HG02763 (cell line): ENCODE results near the gene KCNV2.
"Not testable (repeated sequence)": the region's sequence is repeated elsewhere in the genome, so short reads cannot be mapped to it uniquely, and the experiment has no call there.

Experiments used
- ATAC-seq: cut with Tn5 transposase; IDR thresholded peaks from one replicate; pipeline ENCODE4 v1.9.1; 2021; ENCODE audit warnings: mild to moderate bottlenecking, moderate library complexity; ENCODE audit not compliant: unreplicated experiment

Gene KCNV2

GRCh38 chr9:2717385-2717784 is at the start of gene KCNV2:
KCNV2 (plus strand) TSS chr9:2717510; CDS start chr9:2717740, 230 bp downstream.
- ATAC-seq, result no peak

- ATAC-seq, result no peak
Observed at GRCh38 chr9:2673161-2673560, 44.1 kb upstream of the KCNV2 start.

DNA sequence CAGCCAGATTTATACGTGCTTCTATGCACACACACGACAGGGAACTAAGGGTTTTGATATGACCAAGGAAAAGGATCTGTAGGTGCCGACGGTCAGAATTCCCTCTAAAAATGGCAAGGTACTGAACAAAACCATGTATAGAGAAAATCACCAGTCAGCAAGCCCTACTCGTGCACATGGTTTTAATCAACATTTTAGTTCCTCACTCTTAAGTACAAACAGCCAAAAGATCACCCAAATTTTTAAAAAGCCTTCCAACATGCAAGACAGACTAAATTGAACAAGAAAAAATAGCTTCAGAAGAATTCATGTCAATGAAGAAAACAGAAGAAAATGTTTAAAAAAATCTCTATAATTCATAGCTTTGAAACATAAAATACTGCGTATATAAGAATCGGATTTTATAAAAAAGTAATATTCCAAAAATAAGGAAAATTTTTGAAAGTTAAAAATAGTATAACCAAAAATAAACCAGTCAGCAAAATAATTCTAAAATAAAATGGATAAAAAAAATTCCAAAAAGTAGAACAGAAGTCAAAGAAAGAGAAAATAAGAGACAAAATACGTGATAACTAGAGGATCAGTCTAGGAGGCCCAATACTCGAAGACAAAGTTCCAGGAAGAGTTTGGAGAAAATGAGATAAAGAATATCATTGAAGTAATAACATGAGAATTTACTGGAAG is 43.0 kb upstream of the KCNV2 start:
- ATAC-seq, result no peak

DNA sequence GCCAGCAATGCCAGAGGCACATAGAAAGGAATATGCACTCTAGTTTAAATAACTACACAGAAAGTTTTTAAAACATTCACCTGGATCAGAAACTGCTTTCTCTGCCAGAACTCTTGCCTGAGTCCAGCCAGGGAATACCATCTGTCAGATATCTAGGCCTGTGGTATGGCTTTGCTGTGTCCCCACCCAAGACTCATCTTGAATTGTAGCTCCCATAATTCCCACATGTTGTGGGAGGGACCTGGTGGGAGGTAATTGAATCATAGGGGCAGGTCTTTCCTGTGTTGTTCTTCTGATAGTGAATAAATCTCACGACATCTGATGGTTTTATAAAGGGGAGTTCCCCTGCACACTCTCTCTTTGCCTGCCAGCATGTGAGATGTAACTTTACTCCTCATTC is 41.5 kb upstream of the KCNV2 start:
- no peak for ATAC-seq

DNA sequence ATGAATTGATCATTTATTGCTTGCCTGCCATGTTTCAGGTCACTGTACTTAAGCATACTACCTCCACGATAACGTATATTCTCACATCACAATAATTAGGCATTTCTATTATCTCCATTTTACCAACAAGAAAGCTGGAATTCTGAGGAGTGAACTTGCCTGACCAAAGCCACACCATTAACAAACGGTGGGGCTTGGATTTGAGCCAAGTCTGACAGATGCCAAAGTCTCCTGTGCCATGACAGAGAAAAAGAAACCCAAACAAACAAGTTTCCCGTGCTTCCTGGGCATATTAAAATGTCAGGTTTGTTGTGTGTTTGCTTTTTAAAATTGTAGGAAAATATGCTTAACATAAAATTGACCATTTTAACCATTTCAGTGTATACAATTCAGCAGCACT is 40.8 kb upstream of the KCNV2 start:
- no peak for ATAC-seq

DNA sequence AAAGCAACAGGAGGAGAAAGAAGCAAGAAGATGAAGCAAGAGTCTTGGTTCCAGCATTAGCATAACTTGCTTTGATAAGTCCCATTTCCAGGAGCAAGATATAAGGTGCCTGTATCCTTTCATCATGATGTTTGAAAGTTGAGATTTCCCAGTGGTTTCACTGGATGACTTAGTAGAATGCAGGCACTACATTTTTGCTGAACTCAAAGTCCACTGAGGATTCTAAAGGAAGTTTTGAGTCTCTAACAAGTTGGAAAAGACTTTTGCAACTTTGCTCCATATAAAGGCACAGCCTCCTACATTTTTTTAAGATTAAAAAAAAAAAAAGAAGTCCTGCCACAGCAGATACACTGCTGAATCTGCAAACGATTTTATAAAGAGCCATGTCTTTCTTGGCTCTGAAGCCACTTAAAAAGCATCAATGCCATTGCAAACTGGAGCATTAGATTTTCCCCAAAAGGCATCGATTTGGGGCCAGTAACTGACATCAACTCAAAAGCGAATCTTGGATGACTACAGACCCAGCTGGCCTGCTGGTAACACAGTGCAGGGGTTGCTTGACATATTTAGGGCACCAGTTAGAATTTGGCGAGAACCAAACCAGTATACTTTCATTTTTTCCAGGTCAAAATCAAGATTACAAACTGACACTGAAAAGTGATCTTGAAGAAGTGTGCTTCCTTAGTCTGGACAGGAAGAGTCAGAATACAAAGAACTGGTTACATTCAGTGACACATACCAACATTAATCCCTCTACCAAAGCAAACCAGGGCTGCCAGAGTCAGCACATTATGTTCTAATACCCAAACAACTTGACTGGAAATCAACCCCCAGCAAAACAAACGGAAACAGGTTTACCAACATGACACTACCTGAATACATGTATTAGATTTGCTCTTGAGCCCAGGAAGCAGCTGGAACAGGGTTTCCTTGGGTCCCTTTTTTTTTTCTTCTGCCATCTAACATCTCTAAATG is 39.1 kb upstream of the KCNV2 start:
- no peak for ATAC-seq

GRCh38 chr9:2679011-2679410 is 38.3 kb upstream of the KCNV2 start:
- ATAC-seq, result no peak

GRCh38 chr9:2681981-2682380 is 35.3 kb upstream of the KCNV2 start:
- ATAC-seq, result no peak

GRCh38 chr9:2686911-2687310 is 30.4 kb upstream of the KCNV2 start:
- no peak for ATAC-seq

- ATAC-seq, result no peak
Observed at GRCh38 chr9:2688636-2689035, 28.7 kb upstream of the KCNV2 start.

GRCh38 chr9:2691212-2691611 is 26.1 kb upstream of the KCNV2 start:
- ATAC-seq, result no peak

DNA sequence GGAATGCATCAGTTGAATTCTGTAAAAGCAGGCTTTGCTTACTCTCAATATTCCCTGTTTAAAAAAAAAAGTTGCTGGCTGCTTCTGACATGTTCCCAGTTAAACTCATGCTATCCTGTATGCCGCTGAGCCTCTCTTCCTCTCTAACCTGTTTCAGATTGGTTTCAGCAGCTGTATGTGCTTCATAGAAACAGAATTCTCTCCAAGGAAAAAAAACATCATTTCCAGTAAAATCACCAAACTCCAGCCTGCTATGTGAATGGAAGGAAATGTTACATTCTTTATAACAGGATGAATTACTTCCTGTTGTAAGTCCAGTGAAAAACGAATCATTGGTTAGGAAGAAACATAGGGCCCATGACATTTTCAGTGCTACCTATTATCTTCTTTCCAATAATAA is 25.7 kb upstream of the KCNV2 start:
- no peak for ATAC-seq

GRCh38 chr9:2693056-2693455 is 24.3 kb upstream of the KCNV2 start:
- no peak for ATAC-seq

DNA sequence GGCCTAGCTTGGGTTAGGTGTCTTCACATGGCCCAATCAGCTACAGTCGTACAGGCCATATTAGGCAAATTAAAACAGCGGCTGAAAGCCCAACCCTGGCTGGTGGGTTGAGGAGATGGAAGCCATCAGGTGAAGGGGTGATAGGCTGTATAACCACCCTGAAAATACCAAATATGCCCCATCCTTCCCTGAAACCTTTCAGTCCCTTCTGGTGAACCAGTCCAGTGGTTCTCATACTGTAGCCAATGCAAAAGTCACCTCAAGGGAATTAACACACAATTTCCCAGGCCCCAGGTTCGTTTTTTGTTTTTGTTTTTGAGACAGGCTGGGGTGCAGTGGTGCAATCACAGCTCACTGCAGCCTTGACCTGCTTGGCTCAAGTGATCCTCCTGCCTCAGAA is 19.8 kb upstream of the KCNV2 start:
- ATAC-seq, result peak; percentile 92

DNA sequence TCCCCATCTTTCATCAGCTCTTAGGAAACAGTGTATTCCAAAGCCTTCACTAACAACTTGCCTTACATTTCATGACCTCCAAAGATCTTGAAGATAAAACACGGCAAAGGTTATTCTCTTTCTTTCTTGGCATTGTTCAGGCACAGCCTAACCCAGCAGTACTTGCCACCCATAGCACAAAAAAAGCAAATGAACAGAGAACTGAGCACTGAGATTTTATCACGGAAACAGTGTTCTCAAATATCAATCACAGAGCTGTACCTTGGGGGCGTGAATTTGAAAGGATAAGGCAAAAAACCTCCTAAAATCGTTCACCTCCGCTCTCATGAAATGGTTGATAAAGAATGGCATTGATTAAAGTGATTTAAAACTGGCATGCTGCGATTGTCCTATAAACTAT is 16.9 kb upstream of the KCNV2 start:
- ATAC-seq, result no peak

GRCh38 chr9:2700909-2701550 is 16.3 kb upstream of the KCNV2 start:
- ATAC-seq, result no peak

GRCh38 chr9:2704504-2704903 is 12.8 kb upstream of the KCNV2 start:
- ATAC-seq, result no peak

DNA sequence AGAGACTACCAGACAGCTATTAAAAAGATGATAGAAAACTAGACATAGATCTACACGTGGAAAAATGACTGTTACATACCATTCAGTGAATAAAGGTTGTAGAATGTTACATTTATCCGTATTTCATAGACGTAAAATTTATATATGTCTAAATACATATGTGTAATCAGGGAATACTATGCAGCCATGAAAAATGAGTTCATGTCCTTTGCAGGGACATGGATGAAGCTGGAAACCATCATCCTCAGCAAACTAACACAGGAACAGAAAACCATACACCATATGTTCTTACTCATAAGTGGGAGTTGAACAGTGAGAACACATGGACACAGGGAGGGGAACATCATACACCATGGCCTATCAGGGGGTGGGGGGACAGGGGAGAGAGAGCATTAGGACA is 10.1 kb upstream of the KCNV2 start:
- not testable (repeated sequence) for ATAC-seq

GRCh38 chr9:2709645-2710101 is 7.6 kb upstream of the KCNV2 start:
- no peak for ATAC-seq

DNA sequence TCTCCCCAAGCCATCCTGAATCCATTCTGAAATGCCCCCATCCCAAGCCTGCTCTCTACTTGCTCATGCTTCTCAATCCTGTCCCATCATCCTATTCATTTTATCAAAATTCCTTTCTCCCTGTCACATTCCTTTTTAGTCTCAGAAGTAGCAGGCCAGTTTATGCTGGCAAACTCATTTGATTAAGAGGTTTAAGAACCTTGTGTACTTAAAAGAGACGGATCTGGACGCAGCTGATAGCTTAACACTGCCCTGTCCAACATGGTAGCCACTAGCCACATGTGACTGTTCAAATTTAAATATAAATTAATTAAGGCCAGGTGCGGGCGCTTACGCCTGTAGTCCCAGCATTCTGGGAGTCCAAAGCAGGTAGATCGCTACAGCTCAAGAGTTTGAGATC is 5.6 kb upstream of the KCNV2 start:
- ATAC-seq, result no peak

GRCh38 chr9:2718001-2718697 is 839 bp downstream of the KCNV2 start:
- no peak for ATAC-seq
